Pancreas (tissue), 10 donors: Measurements from ENCODE around the gene NSD2. TPM values are rescaled to one million over a fixed set of nuclear protein-coding genes. Genes with fewer than 3 reads are reported as not detected.

Source experiments
- ATAC-seq, 4 donors: fragments of 200-7000 bp; cut with Tn5 transposase; one replicate each; pipeline versions ENCODE4 v1.8.0 to v1.9.1; 2020; ENCODE audit warnings: mild to moderate bottlenecking in 4 of 4, moderate library complexity in 4 of 4
- DNase-seq, 6 donors: peaks; one replicate each; pipeline ENCODE4 v3.0.0-alpha.2; 2020
- FAIRE-seq: peaks from 2 replicates; lab custom pipeline; 2012; peaks lifted over from hg19 to GRCh38; lab: Jason Lieb, UNC
- H3K27ac ChIP-seq, 4 donors: fragments of 200-600 bp; sonication (generic); 1 replicate in 3 of 4; 2 replicates in 1 of 4; pipeline versions ENCODE4 v1.5.0 to v1.8.0; 2020
- H3K27me3 ChIP-seq, 4 donors: fragments of 200-600 bp; one replicate each; pipeline ENCODE4 v1.8.0; 2021
- H3K36me3 ChIP-seq, 3 donors: fragments of 200-600 bp; sonication (generic) in 1 of 3; one replicate each; pipeline versions ENCODE4 v1.5.0 to v1.8.0; 2020 to 2021
- H3K4me1 ChIP-seq, 3 donors: fragments of 200-600 bp; one replicate each; pipeline ENCODE4 v1.8.0; 2021
- H3K4me3 ChIP-seq, 4 donors: fragments of 200-600 bp; sonication (generic) in 2 of 4; one replicate each; pipeline versions ENCODE4 v1.5.0 to v1.8.0; 2020 to 2021
- H3K9me3 ChIP-seq, 4 donors: fragments of 200-600 bp; one replicate each; pipeline ENCODE4 v1.8.0; 2021
- WGBS, 2 donors: extraction: QIAGEN DNeasy Blood & Tissue Kit; methylation state at CpG; one replicate each; pipeline ENCODE4 v1.1.7; 2013; 5-methylcytosine and 5-hydroxymethylcytosine counted together
- intact Hi-C, 3 donors: fragments of 100-400 bp; cut with DNase I; formaldehyde crosslinking; loops; one replicate each; pipeline versions ENCODE4 v1.11.1 to v1.14.2; 2022
- polyA plus RNA-seq, 2 donors: library from polyadenylated mRNA; stranded (reverse); fragments of 200-250 nt; gene quantifications; one replicate each; pipeline ENCODE4 v1.2.3, GENCODE V29; 2013
- total RNA-seq, 6 donors: library from RNA; stranded (reverse); fragmentation: NEBNext Ultra II Directional in 4 of 6; extraction: Animal tissue kit (Norgen Biotek cat#: 25700) in 4 of 6; gene quantifications; one replicate each; pipeline versions ENCODE4 v1.2.1 to v1.2.4, GENCODE V29; 2021 to 2023
- TF ChIP-seq, protein P1 (sequence below), 4 donors: fragments of 200-600 bp; sonication (generic) in 3 of 4; IDR thresholded peaks; one replicate each; pipeline versions ENCODE4 v1.5.0 to v1.8.0; 2021; ENCODE audit warnings: antibody characterized with exemption in 4 of 4
- donor health status: healthy with polysubstance abuse.
- donor health status: DM: no; HTN: no; CAD: no; lungs with moderate emphysema.
- donor health status: DM: no; HTN: no; CAD: no.
- donor health status: control.
- donor health status: control.
- donor health status: Bipolar disorder and iron deficiency.
- donor health status: DM: yes; HTN: yes; CAD: no.
- donor health status: DM: no; HTN: no; CAD: no.
- donor health status: DM: no; HTN: no; CAD: no.
- donor health status: DM: yes; HTN: yes; CAD: no.

NSD2 gene
- total and polyA plus RNA-seq, 8 donors: 11.7 to 36.6 (median 22.4) TPM

DNA sequence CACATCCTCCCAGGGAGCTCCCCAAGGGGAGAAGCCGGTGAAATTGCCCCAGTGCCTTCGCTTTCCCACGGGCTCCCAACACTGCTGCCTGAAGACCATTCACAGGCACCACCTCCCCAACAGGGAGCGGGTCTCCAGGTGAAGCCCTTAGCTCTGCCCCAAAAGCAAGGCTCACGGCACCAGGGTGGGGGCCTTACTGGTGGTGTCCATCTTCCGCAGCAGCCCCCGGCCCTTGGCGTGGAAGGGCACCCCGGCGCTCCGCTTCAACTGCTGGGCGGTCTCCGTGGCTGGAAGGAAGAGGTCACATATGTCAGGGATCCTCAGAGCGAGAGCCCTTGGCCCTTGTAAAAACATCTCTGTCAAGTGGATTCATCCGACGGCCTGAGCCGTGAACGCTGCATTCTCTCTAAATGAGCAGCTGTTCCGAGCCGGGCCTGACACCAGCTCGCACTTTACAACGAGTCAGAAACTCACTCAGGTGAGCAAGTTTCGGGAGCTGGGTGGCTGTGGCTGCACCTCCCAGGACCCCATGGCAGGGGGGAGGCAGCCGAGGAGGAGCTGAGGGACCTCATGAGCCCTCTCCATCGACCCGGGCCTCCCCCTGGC lies 116.6 kb downstream of the NSD2 start:
- no peaks in the 10 kb centered on the region for H3K9me3 ChIP-seq
- ATAC-seq: no peak

GRCh38 chr4:1988327-1988724 lies 117.1 kb downstream of the NSD2 start:
- 91 to 94% methylated on average over 12 of the region's 12 CpGs for WGBS, 2 donors
- no peak overlapping the region for H3K27ac ChIP-seq
- peaks cover 8 to 68% (median 33%) of the 10 kb centered on the region in 3 donors for H3K36me3 ChIP-seq
- no peaks in the 10 kb centered on the region for H3K9me3 ChIP-seq
- TF ChIP-seq, protein P1, sequence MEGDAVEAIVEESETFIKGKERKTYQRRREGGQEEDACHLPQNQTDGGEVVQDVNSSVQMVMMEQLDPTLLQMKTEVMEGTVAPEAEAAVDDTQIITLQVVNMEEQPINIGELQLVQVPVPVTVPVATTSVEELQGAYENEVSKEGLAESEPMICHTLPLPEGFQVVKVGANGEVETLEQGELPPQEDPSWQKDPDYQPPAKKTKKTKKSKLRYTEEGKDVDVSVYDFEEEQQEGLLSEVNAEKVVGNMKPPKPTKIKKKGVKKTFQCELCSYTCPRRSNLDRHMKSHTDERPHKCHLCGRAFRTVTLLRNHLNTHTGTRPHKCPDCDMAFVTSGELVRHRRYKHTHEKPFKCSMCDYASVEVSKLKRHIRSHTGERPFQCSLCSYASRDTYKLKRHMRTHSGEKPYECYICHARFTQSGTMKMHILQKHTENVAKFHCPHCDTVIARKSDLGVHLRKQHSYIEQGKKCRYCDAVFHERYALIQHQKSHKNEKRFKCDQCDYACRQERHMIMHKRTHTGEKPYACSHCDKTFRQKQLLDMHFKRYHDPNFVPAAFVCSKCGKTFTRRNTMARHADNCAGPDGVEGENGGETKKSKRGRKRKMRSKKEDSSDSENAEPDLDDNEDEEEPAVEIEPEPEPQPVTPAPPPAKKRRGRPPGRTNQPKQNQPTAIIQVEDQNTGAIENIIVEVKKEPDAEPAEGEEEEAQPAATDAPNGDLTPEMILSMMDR (IDR thresholded peaks at IDR 0.05): no peak
- intact Hi-C loops: no loop called here
- no peaks in the 10 kb centered on the region for H3K27me3 ChIP-seq
- FAIRE-seq (no peak), DNase-seq (no peak), ATAC-seq (no peak)
- H3K4me1 ChIP-seq: no peaks in the 10 kb centered on the region
- no peak overlapping the region for H3K4me3 ChIP-seq

More for the DNA sequence above, 116.6 kb downstream of the NSD2 start:
- H3K27ac ChIP-seq: no peak overlapping the region
- FAIRE-seq (no peak), DNase-seq (no peak)
- intact Hi-C loops: no loop called here
- no peak overlapping the region for H3K4me3 ChIP-seq
- no peaks in the 10 kb centered on the region for H3K27me3 ChIP-seq
- 94 to 95% methylated on average over 26 of the region's 26 CpGs for WGBS, 2 donors
- TF ChIP-seq, protein P1 (IDR thresholded peaks at IDR 0.05): no peak
- no peaks in the 10 kb centered on the region for H3K4me1 ChIP-seq
- H3K36me3 ChIP-seq: peaks cover 8 to 73% (median 33%) of the 10 kb centered on the region in 3 donors

DNA sequence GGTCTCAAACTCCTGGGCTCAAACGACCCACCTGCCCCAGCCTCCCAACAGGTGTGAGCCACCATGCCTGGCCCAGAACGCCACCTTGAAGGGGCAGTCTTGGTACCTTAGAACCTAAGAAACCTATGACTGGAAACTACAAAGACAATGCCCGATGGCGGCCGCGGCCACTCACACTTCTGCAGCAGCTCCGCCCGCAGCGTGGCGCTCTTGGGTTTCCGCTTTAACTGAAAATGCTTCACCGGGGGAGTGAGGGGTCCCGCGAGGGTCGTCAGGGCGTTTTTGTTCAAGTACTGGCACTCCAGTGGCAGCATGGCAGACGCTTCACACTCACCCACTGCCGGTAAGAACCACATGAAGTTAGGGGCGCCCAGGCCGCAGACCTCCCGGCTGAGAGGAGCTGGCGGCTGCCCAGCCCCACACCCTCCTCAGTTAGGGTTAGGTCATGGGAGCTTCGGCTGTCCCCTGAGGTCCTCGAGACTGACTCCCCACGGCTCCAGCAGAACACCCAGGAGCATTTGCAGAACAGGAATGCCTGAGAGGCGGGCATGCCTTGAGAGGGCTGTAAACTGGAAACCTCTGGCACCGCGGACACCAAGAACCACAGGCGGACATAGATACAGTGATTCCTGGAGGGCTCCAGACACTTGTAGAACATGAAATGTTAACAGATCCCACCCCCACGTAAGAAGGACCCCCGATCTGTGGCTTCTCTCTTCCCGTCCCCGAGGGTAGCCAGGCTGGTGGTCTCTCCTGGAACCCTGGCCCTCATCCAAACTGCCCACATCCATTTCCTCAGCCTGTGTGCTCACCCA lies 118.5 kb downstream of the NSD2 start:
- TF ChIP-seq, protein P1 (IDR thresholded peaks at IDR 0.05): no peak
- Histone ChIP-seq H3K27me3 (no peaks in the 10 kb centered on the region), H3K36me3 (peaks cover 0 to 54% (median 23%) of the 10 kb centered on the region in 3 donors), H3K4me3 (no peak overlapping the region), H3K4me1 (no peaks in the 10 kb centered on the region), H3K9me3 (no peaks in the 10 kb centered on the region), H3K27ac (no peak overlapping the region)
- DNase-seq (no peak), ATAC-seq (no peak), FAIRE-seq (no peak)
- intact Hi-C loops: no loop called here
- 93 to 94% methylated on average over 33 of the region's 33 CpGs for WGBS, 2 donors

DNA sequence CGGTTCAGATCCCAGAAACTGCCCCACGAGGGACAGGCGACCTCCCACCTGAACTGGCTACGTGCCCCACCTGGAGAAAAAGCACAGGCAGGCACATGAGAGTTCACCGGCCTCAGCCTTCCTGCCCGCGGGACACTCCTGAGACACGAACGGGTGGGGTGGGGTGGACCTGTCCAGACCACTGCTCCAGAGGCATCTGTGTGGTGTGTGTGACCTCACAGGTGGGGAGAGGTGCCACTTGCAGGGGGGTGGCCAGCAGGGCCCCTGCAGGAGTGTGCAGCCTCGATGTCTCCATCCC lies 119.1 kb downstream of the NSD2 start:
- Histone ChIP-seq H3K4me1 (no peaks in the 10 kb centered on the region), H3K9me3 (no peaks in the 10 kb centered on the region), H3K36me3 (peaks cover 0 to 48% (median 19%) of the 10 kb centered on the region in 3 donors), H3K4me3 (no peak overlapping the region), H3K27me3 (no peaks in the 10 kb centered on the region), H3K27ac (no peak overlapping the region)
- intact Hi-C loops: no loop called here
- DNase-seq: no peak
- FAIRE-seq: no peak
- 88 to 92% methylated on average over 10 of the region's 10 CpGs for WGBS, 2 donors
- no peak for ATAC-seq
- TF ChIP-seq, protein P1 (IDR thresholded peaks at IDR 0.05): no peak

GRCh38 chr4:1990676-1991075 lies 119.5 kb downstream of the NSD2 start:
- 84% methylated on average over 5 of the region's 5 CpGs for WGBS, 2 donors
- no peak for DNase-seq
- TF ChIP-seq, protein P1 (IDR thresholded peaks at IDR 0.05): no peak
- Histone ChIP-seq H3K36me3 (peaks cover 0 to 44% (median 15%) of the 10 kb centered on the region in 3 donors), H3K4me1 (no peaks in the 10 kb centered on the region), H3K4me3 (no peak overlapping the region), H3K9me3 (no peaks in the 10 kb centered on the region), H3K27me3 (no peaks in the 10 kb centered on the region), H3K27ac (no peak overlapping the region)
- no peak for FAIRE-seq
- no peak for ATAC-seq
- intact Hi-C loops: no loop called here
